ENCODE data around the gene PIK3R6. TPM values are rescaled to one million over a fixed set of nuclear protein-coding genes. Genes with fewer than 3 reads are reported as not detected.

Gene PIK3R6
- total and polyA plus RNA-seq, 2 donors = 0.79 to 0.95 TPM

- H3K27ac ChIP-seq (ENCODE audit: low read depth) = no peak overlapping the region
- no peak overlapping the region for H3K4me3 ChIP-seq (ENCODE audit: low read depth, low read length)
- 91% methylated on average over 16 of the region's 16 CpGs for WGBS
- no peaks in the 10 kb centered on the region for H3K4me1 ChIP-seq (ENCODE audit: insufficient read depth)
- DNase-seq (ENCODE audit: extremely low spot score) = no peak
- no peaks in the 10 kb centered on the region for H3K36me3 ChIP-seq (ENCODE audit: insufficient read depth)
These were observed 38.2 kb downstream of the PIK3R6 start for GRCh38 chr17:8829036-8829941.

GRCh38 chr17:8828517-8828875 lies 39.0 kb downstream of the PIK3R6 start:
- H3K27ac ChIP-seq (ENCODE audit: low read depth) = no peak overlapping the region
- DNase-seq (ENCODE audit: extremely low spot score) = no peak
- no peak overlapping the region for H3K4me3 ChIP-seq (ENCODE audit: low read depth, low read length)
- no peaks in the 10 kb centered on the region for H3K36me3 ChIP-seq (ENCODE audit: insufficient read depth)
- WGBS = 88% methylated on average over 20 of the region's 20 CpGs
- no peaks in the 10 kb centered on the region for H3K4me1 ChIP-seq (ENCODE audit: insufficient read depth)

- DNase-seq (ENCODE audit: extremely low spot score) = no peak
- no peak overlapping the region for H3K4me3 ChIP-seq (ENCODE audit: low read depth, low read length)
- no peak overlapping the region for H3K27ac ChIP-seq (ENCODE audit: low read depth)
- WGBS = 70% methylated on average over 19 of the region's 19 CpGs
- no peaks in the 10 kb centered on the region for H3K4me1 ChIP-seq (ENCODE audit: insufficient read depth)
- H3K36me3 ChIP-seq (ENCODE audit: insufficient read depth) = no peaks in the 10 kb centered on the region
These were observed 40.6 kb downstream of the PIK3R6 start for GRCh38 chr17:8826808-8827435.

GRCh38 chr17:8825802-8826201 lies 41.7 kb downstream of the PIK3R6 start:
- Histone ChIP-seq H3K4me1 (ENCODE audit: insufficient read depth) (no peaks in the 10 kb centered on the region), H3K36me3 (ENCODE audit: insufficient read depth) (no peaks in the 10 kb centered on the region), H3K4me3 (ENCODE audit: low read depth, low read length) (no peak overlapping the region), H3K27ac (ENCODE audit: low read depth) (no peak overlapping the region)
- no peak for DNase-seq (ENCODE audit: extremely low spot score)
- WGBS = 68% methylated on average over 2 of the region's 2 CpGs

- Histone ChIP-seq H3K36me3 (ENCODE audit: insufficient read depth) (no peaks in the 10 kb centered on the region), H3K4me3 (ENCODE audit: low read depth, low read length) (no peak overlapping the region), H3K27ac (ENCODE audit: low read depth) (no peak overlapping the region), H3K4me1 (ENCODE audit: insufficient read depth) (no peaks in the 10 kb centered on the region)
- DNase-seq (ENCODE audit: extremely low spot score) = no peak
- WGBS = 92% methylated on average over 5 of the region's 5 CpGs
These were observed 44.2 kb downstream of the PIK3R6 start for GRCh38 chr17:8823279-8823678.

GRCh38 chr17:8822401-8823035 lies 45.0 kb downstream of the PIK3R6 start:
- Histone ChIP-seq H3K4me3 (ENCODE audit: low read depth, low read length) (no peak overlapping the region), H3K27ac (ENCODE audit: low read depth) (no peak overlapping the region), H3K36me3 (ENCODE audit: insufficient read depth) (no peaks in the 10 kb centered on the region), H3K4me1 (ENCODE audit: insufficient read depth) (no peaks in the 10 kb centered on the region)
- no peak for DNase-seq (ENCODE audit: extremely low spot score)
- WGBS = 83% methylated on average over 5 of the region's 5 CpGs

- DNase-seq (ENCODE audit: extremely low spot score) = no peak
- Histone ChIP-seq H3K27ac (ENCODE audit: low read depth) (no peak overlapping the region), H3K4me3 (ENCODE audit: low read depth, low read length) (no peak overlapping the region), H3K4me1 (ENCODE audit: insufficient read depth) (no peaks in the 10 kb centered on the region), H3K36me3 (ENCODE audit: insufficient read depth) (no peaks in the 10 kb centered on the region)
- WGBS = 85% methylated on average over 10 of the region's 10 CpGs
These were observed 45.9 kb downstream of the PIK3R6 start for GRCh38 chr17:8821446-8822105.

- no peak for DNase-seq (ENCODE audit: extremely low spot score)
- Histone ChIP-seq H3K4me1 (ENCODE audit: insufficient read depth) (no peaks in the 10 kb centered on the region), H3K36me3 (ENCODE audit: insufficient read depth) (no peaks in the 10 kb centered on the region), H3K4me3 (ENCODE audit: low read depth, low read length) (no peak overlapping the region), H3K27ac (ENCODE audit: low read depth) (no peak overlapping the region)
- 73% methylated on average over 8 of the region's 8 CpGs for WGBS
These were observed 47.0 kb downstream of the PIK3R6 start for GRCh38 chr17:8820311-8821010.

GRCh38 chr17:8818654-8819330 lies 48.7 kb downstream of the PIK3R6 start:
- DNase-seq (ENCODE audit: extremely low spot score) = no peak
- no peaks in the 10 kb centered on the region for H3K4me1 ChIP-seq (ENCODE audit: insufficient read depth)
- no peaks in the 10 kb centered on the region for H3K36me3 ChIP-seq (ENCODE audit: insufficient read depth)
- H3K4me3 ChIP-seq (ENCODE audit: low read depth, low read length) = no peak overlapping the region
- H3K27ac ChIP-seq (ENCODE audit: low read depth) = no peak overlapping the region
- WGBS = 43% methylated on average over 3 of the region's 3 CpGs

- no peak for DNase-seq (ENCODE audit: extremely low spot score)
These were observed 49.4 kb downstream of the PIK3R6 start for GRCh38 chr17:8818047-8818446.

GRCh38 chr17:8806926-8807550 lies 60.4 kb downstream of the PIK3R6 start:
- Histone ChIP-seq H3K27ac (ENCODE audit: low read depth) (no peak overlapping the region), H3K4me3 (ENCODE audit: low read depth, low read length) (no peak overlapping the region), H3K4me1 (ENCODE audit: insufficient read depth) (no peaks in the 10 kb centered on the region), H3K36me3 (ENCODE audit: insufficient read depth) (no peaks in the 10 kb centered on the region)
- DNase-seq (ENCODE audit: extremely low spot score) = no peak
- WGBS = 63% methylated on average over 4 of the region's 4 CpGs

More at GRCh38 chr17:8818047-8818446, 49.4 kb downstream of the PIK3R6 start:
- Histone ChIP-seq H3K4me3 (ENCODE audit: low read depth, low read length) (no peak overlapping the region), H3K4me1 (ENCODE audit: insufficient read depth) (no peaks in the 10 kb centered on the region), H3K36me3 (ENCODE audit: insufficient read depth) (no peaks in the 10 kb centered on the region), H3K27ac (ENCODE audit: low read depth) (no peak overlapping the region)
- WGBS = 92% methylated on average over 8 of the region's 8 CpGs

- DNase-seq (ENCODE audit: extremely low spot score) = no peak
- WGBS = 88% methylated on average over 3 of the region's 3 CpGs
- Histone ChIP-seq H3K4me1 (ENCODE audit: insufficient read depth) (no peaks in the 10 kb centered on the region), H3K27ac (ENCODE audit: low read depth) (no peak overlapping the region), H3K36me3 (ENCODE audit: insufficient read depth) (no peaks in the 10 kb centered on the region), H3K4me3 (ENCODE audit: low read depth, low read length) (no peak overlapping the region)
These were observed 61.1 kb downstream of the PIK3R6 start for GRCh38 chr17:8806253-8806925.
